SK-N-MC (cell line): ENCODE measurements around the gene DIO3.

ENCODE experiments used
- EZH2 ChIP-seq: fragments of 200-600 bp; sonication (generic); IDR thresholded peaks from one replicate; pipeline ENCODE4 v1.6.1; 2017; ENCODE audit warnings: antibody characterized with exemption
- FOXP2 ChIP-seq: optimal IDR thresholded peaks from 2 replicates; pipeline ENCODE3; 2011; ENCODE audit warnings: mild to moderate bottlenecking, moderate library complexity; ENCODE audit not compliant: insufficient read depth; ENCODE audit errors: extremely low read length, control extremely low read depth
- POLR2AphosphoS5 ChIP-seq: IDR thresholded peaks from 2 replicates; pipeline ENCODE4 v1.6.1; 2012; ENCODE audit warnings: mild to moderate bottlenecking, low read depth, low read length, borderline replicate concordance

DNA sequence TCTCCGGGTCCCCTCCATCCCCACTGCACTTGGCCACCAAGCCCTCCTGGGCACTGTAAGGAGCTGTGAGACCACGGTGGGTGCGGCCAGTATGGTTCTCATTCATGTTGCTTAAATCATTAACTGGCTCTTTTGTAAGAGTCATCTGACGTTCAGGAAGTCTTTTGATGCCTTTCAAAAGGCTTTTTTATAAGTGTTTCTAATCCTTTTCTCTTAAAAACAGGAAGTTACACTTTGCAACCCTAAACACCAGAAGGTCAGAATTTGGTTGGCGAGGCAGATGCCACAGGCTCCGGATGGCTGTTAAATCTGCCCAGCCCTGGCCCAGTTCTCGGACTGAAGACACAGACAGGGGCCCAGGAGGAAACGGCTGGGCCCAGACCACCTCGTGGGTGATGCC lies 26.1 kb upstream of the DIO3 start:
- TF ChIP-seq FOXP2 (no peak), POLR2AphosphoS5 (no peak), EZH2 (no peak)
